ENCODE measurements around the gene HSF2BP. TPM values are rescaled to one million over a fixed set of nuclear protein-coding genes. Genes with fewer than 3 reads are reported as not detected.

HSF2BP gene
- total and polyA plus RNA-seq, 2 of the 8 experiments (the other 6 are each of a cell fraction or from before 2014, with no cell fraction given): 0.51 to 0.93 TPM

DNA sequence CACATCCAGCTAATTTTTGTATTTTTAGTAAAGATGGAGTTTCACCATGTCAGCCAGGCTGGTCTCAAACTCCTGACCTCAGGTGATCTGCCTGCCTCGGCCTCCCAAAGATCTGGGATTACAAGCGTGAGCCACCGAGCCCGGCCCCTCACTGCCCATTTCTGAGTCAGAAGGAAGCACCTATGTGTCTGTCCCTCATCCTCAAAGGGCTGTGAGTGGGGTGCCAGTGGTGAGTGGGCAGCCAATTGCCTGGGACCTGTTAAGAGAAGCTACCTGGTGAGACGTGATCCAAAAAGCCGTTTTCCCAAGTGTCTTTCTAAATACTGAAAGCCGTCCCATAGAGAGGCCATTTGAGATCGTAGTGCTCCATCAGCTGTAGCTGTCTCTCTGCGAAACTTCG, 32.5 kb upstream of the HSF2BP start:
- no peak for FAIRE-seq
- CTCF ChIA-PET (ENCODE audit: partially characterized antibody): interaction anchor here (0.8 to 1.3 kb wide), 2 partner anchors 20 to 37 kb away, joined by 3 to 4 read pairs; no protein-coding TSS in a partner anchor

More for the DNA sequence above, 32.5 kb upstream of the HSF2BP start:
- Histone ChIP-seq H2AK5ac (ENCODE audit: low read depth, low read length) (no peak overlapping the region), H3K9ac (replicated peaks in 1 of 4; ENCODE audit: extremely low read depth in 1 of 4, low read depth in 3 of 4, low read length in 3 of 4) (no peak overlapping the region), H3K14ac (ENCODE audit: insufficient read length) (no peak overlapping the region), H3K56ac (replicated peaks; ENCODE audit: insufficient read length, low read depth, low read length) (no peak overlapping the region), H3K4me3 (ENCODE audit: extremely low read depth in 1 of 4, insufficient read depth in 2 of 4, low read depth in 3 of 4, low read length in 4 of 4) (no peak overlapping the region), H2BK120ac (replicated peaks; ENCODE audit: low read depth, low read length) (no peak overlapping the region), H3K9me3 (ENCODE audit: insufficient read depth in 2 of 2, low read depth in 1 of 2, low read length in 1 of 2) (no peaks in the 10 kb centered on the region), H2AFZ (ENCODE audit: low read length) (no peak overlapping the region), H2BK12ac (ENCODE audit: low read depth, low read length) (no peak overlapping the region), H3K27me3 (replicated peaks in 1 of 4; ENCODE audit: control insufficient read depth in 3 of 4, extremely low read depth in 1 of 4, insufficient read depth in 3 of 4, low read length in 3 of 4) (no peaks in the 10 kb centered on the region), H3K27ac (ENCODE audit: low read depth, low read length) (no peak overlapping the region), H2BK5ac (ENCODE audit: low read depth, low read length) (no peak overlapping the region), H3K23me2 (ENCODE audit: low read depth, low read length) (no peaks in the 10 kb centered on the region), H3K4me2 (ENCODE audit: insufficient read depth in 1 of 2, low read depth in 2 of 2, low read length in 2 of 2) (no peak overlapping the region), H2BK20ac (ENCODE audit: low read length) (no peak overlapping the region), H4K91ac (replicated peaks; ENCODE audit: insufficient read length, low read length) (no peak overlapping the region), H3K79me2 (ENCODE audit: control insufficient read depth in 1 of 2, insufficient read depth in 2 of 2, low read length in 2 of 2) (no peaks in the 10 kb centered on the region), H2BK15ac (ENCODE audit: low read length) (no peak overlapping the region), H3K4ac (replicated peaks; ENCODE audit: insufficient read length, low read depth, low read length) (no peak overlapping the region), H3K23ac (ENCODE audit: insufficient read length) (no peak overlapping the region), H3K79me1 (ENCODE audit: low read depth, low read length) (0 out of 2 replicates have a peak, but pooled peaks cover 2% of the 10 kb centered on the region), H4K5ac (ENCODE audit: insufficient read length, low read depth, low read length) (no peak overlapping the region), H3K18ac (ENCODE audit: extremely low read depth, low read length) (no peak overlapping the region), H3K4me1 (replicated peaks in 1 of 4; ENCODE audit: control insufficient read depth in 3 of 4, insufficient read depth in 4 of 4, low read length in 3 of 4) (no peaks in the 10 kb centered on the region), H4K20me1 (replicated peaks in 1 of 2; ENCODE audit: control insufficient read depth in 1 of 2, insufficient read depth in 2 of 2, low read length in 2 of 2) (peaks cover 2 to 10% of the 10 kb centered on the region in 2 experiments), H4K8ac (ENCODE audit: extremely low read depth, insufficient read depth, low read length) (no peak overlapping the region), H3K36me3 (ENCODE audit: control insufficient read depth in 2 of 4, insufficient read depth in 4 of 4, low read length in 3 of 4) (peaks cover 27 to 87% (median 65%) of the 10 kb centered on the region in 4 experiments; a peak in 7 of 8 replicates)
- POLR2A ChIA-PET (ENCODE audit: partially characterized antibody): interaction anchor here (1.0 kb wide), 1 partner anchor 37 kb away, joined by 4 read pairs; no protein-coding TSS in a partner anchor
- TF ChIP-seq BCL11A (IDR thresholded peaks at IDR 0.05; ENCODE audit: low read depth in 2 of 2, low read length in 2 of 2): no peak
- no peak for TF ChIP-seq CREB1 (IDR thresholded peaks at IDR 0.05)
- TF ChIP-seq BACH1 (IDR thresholded peaks at IDR 0.05; ENCODE audit: low read length): no peak
- TF ChIP-seq YY1 (IDR thresholded peaks at IDR 0.05; ENCODE audit: low read depth, low read length): no peak
- no peak for TF ChIP-seq SAP30 (IDR thresholded peaks at IDR 0.05; ENCODE audit: insufficient read depth, insufficient replicate concordance, low read length)
- TF ChIP-seq NANOG (IDR thresholded peaks at IDR 0.05; ENCODE audit: insufficient read depth, low read depth, low read length, poor library complexity, severe bottlenecking): no peak
- no peak for TF ChIP-seq SIX5 (IDR thresholded peaks at IDR 0.05; ENCODE audit: low read depth, low read length)
- WGBS, 2 experiments (ENCODE audit: extremely low coverage in 1 of 2, insufficient coverage in 1 of 2, insufficient read length in 1 of 2, insufficient replicate concordance in 2 of 2, low coverage in 1 of 2, low lambda C conversion rate in 2 of 2, missing lambda C conversion rate in 1 of 2): 98% methylated on average over 10 of the region's 10 CpGs; no CpG with 5 or more reads in 1 of the 2 experiments
- no peak for DNase-seq (ENCODE audit: low read depth in 1 of 2, low spot score in 2 of 2)
